ENCODE data around the gene BNC2.

BNC2 gene

DNA sequence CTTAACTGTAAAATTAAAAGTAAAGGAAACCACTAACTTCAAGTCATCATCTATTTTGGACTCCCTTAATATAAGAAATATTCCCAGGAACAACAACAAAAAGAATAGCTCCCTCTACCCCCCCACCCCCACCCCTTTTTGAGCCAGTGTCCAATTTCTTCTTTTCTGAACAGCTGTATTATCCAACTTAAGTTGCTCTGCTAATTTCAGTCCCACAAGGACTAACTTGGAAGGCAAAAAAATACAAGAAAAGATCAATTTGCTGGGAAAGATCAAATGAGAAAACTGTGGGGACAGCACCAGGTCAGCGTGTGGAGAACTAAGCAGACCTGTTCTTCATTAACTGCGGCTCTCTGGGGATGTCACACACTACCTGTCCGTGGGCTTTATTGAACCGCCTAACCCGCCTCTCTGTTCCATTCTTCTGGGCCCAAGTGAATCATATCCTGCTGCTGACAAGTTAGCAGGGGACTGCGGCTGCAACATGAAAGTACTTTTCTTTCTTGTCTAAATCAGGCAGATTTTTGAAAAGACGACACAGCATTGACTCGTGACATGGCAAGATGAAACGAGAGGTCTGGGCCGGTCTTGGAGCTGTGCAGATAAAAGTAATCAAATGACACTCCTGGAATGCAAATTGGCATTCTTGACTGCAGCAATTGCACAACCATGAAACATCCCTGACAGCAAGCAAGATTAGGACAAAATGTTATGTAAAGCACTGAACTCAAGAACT is 2.7 kb downstream of the BNC2 start:
- TF ChIP-seq POLR2AphosphoS5 (IDR thresholded peaks at IDR 0.05; ENCODE audit: low read depth, low read length) (no peak), TAF1 (IDR thresholded peaks at IDR 0.05; ENCODE audit: borderline replicate concordance, low read depth, low read length) (no peak), POLR2A (IDR thresholded peaks at IDR 0.05; ENCODE audit: low read depth, low read length) (no peak)
- no peak for DNase-seq (ENCODE audit: insufficient read length)
- FAIRE-seq: no peak

DNA sequence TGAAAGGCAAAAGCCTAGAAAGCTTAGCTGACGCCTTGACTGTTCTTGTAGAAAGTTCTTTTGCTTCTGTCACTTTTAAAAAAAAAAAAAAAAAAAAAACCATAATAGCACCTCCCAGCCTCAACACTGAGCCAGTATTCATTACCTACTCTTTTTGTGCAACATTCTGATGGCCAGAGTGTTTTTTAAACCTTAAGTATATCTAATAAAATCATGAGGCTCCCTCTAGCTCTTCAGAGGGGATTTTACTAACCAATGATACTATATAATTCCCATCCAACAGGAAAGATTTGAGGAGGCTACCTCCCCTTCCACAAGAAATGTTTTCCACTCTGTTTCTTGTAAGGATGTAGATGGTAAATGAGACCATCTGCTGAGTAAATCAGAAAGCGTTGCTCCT is 3.9 kb downstream of the BNC2 start:
- TF ChIP-seq TAF1 (IDR thresholded peaks at IDR 0.05; ENCODE audit: borderline replicate concordance, low read depth, low read length) (no peak), POLR2A (IDR thresholded peaks at IDR 0.05; ENCODE audit: low read depth, low read length) (no peak), POLR2AphosphoS5 (IDR thresholded peaks at IDR 0.05; ENCODE audit: low read depth, low read length) (no peak)
- FAIRE-seq: no peak

DNA sequence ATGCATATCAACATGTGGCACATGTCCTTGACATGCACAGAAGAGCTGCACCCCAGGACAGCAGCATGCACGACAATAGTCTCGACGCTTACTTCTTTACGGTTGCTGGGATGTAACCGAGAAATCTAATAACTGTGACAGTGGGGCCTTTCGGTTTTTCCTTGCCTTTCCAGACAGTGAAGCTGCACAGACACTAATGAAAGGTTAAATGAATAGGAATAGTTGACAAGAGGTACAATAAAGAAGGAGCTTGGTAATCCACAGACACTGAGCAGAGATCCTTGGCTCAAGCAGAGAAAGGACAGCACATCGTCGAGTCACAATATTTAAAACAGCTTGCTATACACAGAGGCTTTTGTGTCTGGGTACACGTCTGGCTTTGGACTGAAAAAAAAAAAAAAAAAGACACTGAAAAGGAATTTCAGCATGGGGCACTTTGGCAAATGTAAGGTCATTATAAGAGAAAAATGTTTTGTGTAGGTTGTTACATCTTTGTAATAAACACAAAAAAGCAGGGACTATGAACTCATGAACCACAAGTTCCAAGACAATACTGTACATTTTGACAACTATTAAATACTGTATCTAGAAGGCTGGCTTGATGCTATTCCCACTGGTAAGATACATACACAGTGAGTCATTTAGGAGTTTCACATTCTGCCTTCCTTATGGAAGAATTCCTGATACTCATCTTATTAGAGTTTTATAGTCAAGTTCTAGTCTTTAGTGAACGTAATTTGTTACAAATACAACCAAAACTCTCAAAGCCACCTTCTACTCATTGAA is 5.6 kb downstream of the BNC2 start:
- TF ChIP-seq POLR2A (IDR thresholded peaks at IDR 0.05; ENCODE audit: low read depth, low read length) (no peak), POLR2AphosphoS5 (IDR thresholded peaks at IDR 0.05; ENCODE audit: low read depth, low read length) (no peak), TAF1 (IDR thresholded peaks at IDR 0.05; ENCODE audit: borderline replicate concordance, low read depth, low read length) (no peak)
- FAIRE-seq (no peak), DNase-seq (ENCODE audit: insufficient read length) (no peak)

More for the DNA sequence above, 3.9 kb downstream of the BNC2 start:
- no peak for DNase-seq (ENCODE audit: insufficient read length)

DNA sequence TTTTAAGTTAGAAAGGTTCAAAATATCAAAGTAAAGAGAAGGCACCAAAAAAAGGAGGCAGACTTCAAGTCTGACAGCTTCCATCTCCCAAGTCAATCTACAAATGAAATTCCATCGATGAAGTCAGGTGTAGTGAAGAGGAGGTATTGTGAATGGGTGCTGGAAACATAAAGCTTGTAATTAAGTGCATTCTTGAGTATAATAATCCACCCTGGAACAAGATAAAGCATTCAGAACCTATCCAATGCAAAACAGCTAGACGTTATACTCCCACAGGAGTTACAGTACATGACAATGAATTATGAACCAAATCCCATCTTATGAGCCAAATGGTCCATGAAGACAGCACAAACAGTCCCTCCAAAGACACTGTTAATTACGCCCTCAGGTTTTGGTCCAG is 22.3 kb downstream of the BNC2 start:
- TF ChIP-seq TAF1 (IDR thresholded peaks at IDR 0.05; ENCODE audit: borderline replicate concordance, low read depth, low read length) (no peak), POLR2AphosphoS5 (IDR thresholded peaks at IDR 0.05; ENCODE audit: low read depth, low read length) (no peak), POLR2A (IDR thresholded peaks at IDR 0.05; ENCODE audit: low read depth, low read length) (no peak)
- DNase-seq (ENCODE audit: insufficient read length) (no peak), FAIRE-seq (no peak)

DNA sequence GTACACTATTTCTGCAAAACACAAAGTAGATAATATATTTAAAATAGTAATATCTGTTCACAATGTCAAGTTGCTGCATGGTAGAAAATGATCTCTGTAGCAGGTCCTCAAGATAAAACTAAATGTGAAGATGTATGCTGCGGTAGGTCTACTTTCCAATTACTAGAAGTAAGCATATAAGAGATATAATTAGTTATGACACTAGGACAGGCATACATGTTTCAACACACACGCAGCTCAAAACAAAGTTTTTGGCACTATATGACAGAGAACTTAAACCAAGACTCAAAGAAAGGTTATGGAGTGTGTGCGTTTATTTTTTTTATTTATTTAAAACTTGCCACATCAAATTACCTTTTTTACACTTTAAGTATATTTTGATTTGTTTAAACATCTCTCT is 23.5 kb downstream of the BNC2 start:
- no peak for TF ChIP-seq POLR2A (IDR thresholded peaks at IDR 0.05; ENCODE audit: low read depth, low read length)
- FAIRE-seq (no peak), DNase-seq (ENCODE audit: insufficient read length) (no peak)

DNA sequence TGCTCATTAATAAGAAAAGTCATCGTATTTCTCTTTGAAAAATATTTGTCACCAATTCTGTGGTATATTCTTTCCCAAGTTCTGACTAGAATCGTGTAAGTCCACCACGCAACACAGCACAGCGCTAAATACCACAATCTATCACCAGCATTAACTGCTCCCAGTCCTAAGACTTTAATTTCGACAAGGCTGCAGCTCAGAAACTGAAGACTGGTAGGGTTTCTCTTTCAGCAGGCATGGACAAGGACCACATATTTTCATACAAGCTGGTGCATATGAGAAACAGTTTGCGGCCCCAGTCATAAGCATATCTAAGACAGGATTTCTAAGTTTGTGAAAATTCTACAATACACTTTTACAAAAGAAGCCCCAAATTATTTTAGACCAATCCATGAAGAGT is 24.1 kb downstream of the BNC2 start:
- no peak for TF ChIP-seq TAF1 (IDR thresholded peaks at IDR 0.05; ENCODE audit: borderline replicate concordance, low read depth, low read length)
- FAIRE-seq (no peak), DNase-seq (ENCODE audit: insufficient read length) (no peak)

DNA sequence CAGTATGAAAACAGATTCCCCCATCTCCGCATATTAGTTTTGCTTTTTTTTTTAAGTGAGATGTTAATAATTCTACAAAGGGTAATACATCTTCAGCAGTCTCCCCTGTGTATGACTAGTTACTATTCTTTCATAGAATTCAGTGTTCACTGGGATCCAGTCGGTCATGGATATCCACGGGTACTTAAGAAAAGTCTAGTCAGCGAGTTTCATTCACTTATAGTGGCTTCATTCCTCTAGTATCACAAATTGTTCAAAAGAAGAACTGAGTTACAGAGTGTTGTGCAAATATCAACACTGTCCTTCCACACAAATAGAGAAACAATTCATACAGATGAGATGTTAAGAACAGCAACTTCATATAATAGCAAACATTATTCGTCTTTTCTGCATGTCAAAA is 35.7 kb downstream of the BNC2 start:
- no peak for FAIRE-seq
- no peak for DNase-seq (ENCODE audit: insufficient read length)
- TF ChIP-seq POLR2AphosphoS5 (IDR thresholded peaks at IDR 0.05; ENCODE audit: low read depth, low read length) (no peak), POLR2A (IDR thresholded peaks at IDR 0.05; ENCODE audit: low read depth, low read length) (no peak), TAF1 (IDR thresholded peaks at IDR 0.05; ENCODE audit: borderline replicate concordance, low read depth, low read length) (no peak)

DNA sequence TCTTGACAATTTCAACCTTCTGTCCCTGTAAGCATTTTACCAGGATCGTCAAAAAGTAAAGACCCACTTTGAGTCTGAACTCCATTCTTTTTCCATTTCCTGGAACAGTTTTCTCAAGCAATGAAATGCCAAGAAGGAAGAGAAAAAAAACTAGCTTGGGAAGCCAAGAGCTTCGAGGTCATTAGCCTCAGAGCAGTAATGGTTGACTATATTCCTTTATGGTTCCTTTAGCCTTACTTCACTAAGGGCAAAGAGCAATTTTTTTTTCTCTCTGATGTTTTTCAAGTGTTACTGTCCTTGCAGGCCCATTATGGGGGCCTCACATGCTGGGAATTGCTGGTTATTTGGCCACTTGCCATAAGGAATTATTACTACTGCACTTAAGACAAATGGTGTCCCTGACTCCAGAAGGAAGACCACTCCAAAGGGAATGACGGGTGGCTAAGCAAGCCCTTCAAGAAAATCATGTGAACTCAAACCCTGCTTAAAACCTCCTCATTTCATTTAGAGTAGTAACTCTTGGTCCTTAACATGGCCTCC is 37.1 kb downstream of the BNC2 start:
- FAIRE-seq: no peak
- no peak for TF ChIP-seq POLR2AphosphoS5 (IDR thresholded peaks at IDR 0.05; ENCODE audit: low read depth, low read length)
- no peak for TF ChIP-seq POLR2A (IDR thresholded peaks at IDR 0.05; ENCODE audit: low read depth, low read length)
- TF ChIP-seq TAF1 (IDR thresholded peaks at IDR 0.05; ENCODE audit: borderline replicate concordance, low read depth, low read length): no peak
- no peak for DNase-seq (ENCODE audit: insufficient read length)

DNA sequence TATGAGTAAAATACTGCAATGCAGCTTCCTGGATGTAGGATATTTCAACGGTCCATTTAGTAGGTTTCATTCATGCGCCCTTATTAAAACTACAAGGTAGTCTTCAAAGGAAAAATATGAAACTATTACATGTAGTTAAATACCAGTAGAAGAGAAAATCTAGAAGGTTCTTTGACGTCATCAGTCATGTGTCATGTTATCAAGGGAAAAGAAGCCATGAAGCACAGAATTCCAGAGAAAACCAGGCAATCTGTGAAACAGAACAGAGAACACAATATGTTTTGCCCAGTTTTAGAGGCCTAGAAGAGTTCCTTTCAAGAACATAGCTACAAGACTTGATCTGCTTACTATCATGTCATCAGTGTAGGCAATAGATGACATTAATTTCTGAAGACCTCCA is 38.4 kb downstream of the BNC2 start:
- DNase-seq (ENCODE audit: insufficient read length) (no peak), FAIRE-seq (no peak)
- TF ChIP-seq TAF1 (IDR thresholded peaks at IDR 0.05; ENCODE audit: borderline replicate concordance, low read depth, low read length): no peak
- TF ChIP-seq POLR2AphosphoS5 (IDR thresholded peaks at IDR 0.05; ENCODE audit: low read depth, low read length): no peak
- no peak for TF ChIP-seq POLR2A (IDR thresholded peaks at IDR 0.05; ENCODE audit: low read depth, low read length)

DNA sequence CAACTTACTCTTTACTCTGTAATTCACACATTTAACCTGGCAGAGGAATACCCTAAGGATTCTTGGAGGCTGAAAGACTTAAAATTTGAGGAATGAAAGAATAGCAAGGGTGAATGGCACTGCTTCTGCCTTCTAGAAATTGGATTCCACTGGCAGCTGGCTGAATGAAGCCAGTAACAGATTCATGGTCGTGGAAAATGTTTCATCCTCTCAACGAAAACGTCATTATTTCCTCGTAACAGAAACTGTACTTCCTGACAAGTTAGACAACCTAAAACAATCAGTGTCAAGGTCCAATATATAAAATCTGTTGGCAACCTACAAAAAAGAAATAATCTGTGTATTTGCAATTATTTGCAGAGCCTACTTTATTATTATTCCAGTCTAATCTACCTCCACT is 39.7 kb downstream of the BNC2 start:
- no peak for TF ChIP-seq POLR2AphosphoS5 (IDR thresholded peaks at IDR 0.05; ENCODE audit: low read depth, low read length)
- no peak for TF ChIP-seq TAF1 (IDR thresholded peaks at IDR 0.05; ENCODE audit: borderline replicate concordance, low read depth, low read length)
- no peak for TF ChIP-seq POLR2A (IDR thresholded peaks at IDR 0.05; ENCODE audit: low read depth, low read length)
- DNase-seq (ENCODE audit: insufficient read length) (no peak), FAIRE-seq (no peak)

DNA sequence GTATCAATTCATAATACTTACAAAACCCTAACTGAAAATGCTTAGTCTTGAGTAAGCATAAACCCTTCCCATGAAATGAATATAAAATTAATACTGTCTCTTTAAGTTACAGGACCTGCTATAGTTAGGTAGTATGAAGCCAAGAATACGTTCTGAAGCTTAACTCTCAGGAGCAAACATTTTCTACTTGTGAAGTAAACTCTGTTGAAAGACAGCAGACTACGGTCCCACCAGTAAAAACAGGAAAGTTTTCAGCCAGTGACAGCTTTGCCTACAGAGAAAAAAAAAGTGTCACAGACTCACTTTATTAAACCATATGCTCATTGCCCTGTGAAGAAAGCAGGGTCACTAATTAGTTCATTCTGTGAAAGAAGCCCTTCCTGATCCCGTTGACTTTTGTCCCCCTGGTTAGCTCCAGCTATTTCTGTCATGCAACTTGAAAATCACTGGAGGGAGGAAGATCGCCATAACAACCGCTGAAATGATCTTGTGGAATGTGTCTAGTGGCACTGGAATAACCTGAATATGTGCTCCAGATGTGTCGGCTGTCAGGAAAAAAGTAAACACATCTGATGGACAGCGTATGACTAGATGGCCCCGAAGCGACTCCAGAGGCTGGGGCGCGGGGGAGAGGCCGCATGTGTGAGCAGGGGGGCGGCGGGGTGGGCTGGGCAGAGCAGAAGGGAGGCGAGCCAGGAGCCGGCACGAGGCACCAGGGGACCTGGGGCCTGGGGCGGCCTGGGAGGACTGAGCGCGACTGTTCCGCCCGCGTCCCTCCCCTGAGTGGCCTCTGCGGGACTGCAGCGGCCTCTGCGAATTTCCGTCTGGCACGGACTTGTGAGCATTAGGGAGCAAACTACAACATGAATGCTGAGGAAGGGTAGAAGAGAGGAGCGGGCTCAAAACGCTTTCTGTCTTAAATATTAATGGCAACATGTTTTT is 41.9 kb downstream of the BNC2 start:
- DNase-seq (ENCODE audit: insufficient read length): no peak
- no peak for FAIRE-seq
- no peak for TF ChIP-seq POLR2A (IDR thresholded peaks at IDR 0.05; ENCODE audit: low read depth, low read length)
- no peak for TF ChIP-seq TAF1 (IDR thresholded peaks at IDR 0.05; ENCODE audit: borderline replicate concordance, low read depth, low read length)
- no peak for TF ChIP-seq POLR2AphosphoS5 (IDR thresholded peaks at IDR 0.05; ENCODE audit: low read depth, low read length)

Measured in GM12892 (cell line).